SK-N-SH (cell line): Measurements from ENCODE around the gene KDSR.

ENCODE experiments used
- CTCF ChIP-seq: fragments of 200-600 bp; sonication (generic); IDR thresholded peaks from 2 replicates; pipeline ENCODE4 v1.6.1; 2017; ENCODE audit warnings: antibody characterized with exemption, mild to moderate bottlenecking, moderate library complexity
- ELF1 ChIP-seq: IDR thresholded peaks from 2 replicates; pipeline ENCODE4 v1.4.0; 2012
- EZH2phosphoT487 ChIP-seq: fragments of 200-600 bp; sonication (generic); IDR thresholded peaks from 2 replicates; pipeline ENCODE4 v1.6.1; 2017; ENCODE audit warnings: low read depth, mixed run types, mild to moderate bottlenecking, antibody characterized with exemption, moderate library complexity, borderline replicate concordance
- NRF1 ChIP-seq: IDR thresholded peaks from 2 replicates; pipeline ENCODE4 v1.6.1; 2012; ENCODE audit warnings: low read depth, mild to moderate bottlenecking, low read length
- USF2 ChIP-seq: fragments of 150-350 bp; IDR thresholded peaks from 2 replicates; pipeline ENCODE4 v1.6.1; 2017; ENCODE audit warnings: antibody characterized with exemption, low read length, low read depth, borderline replicate concordance
- ZBTB33 ChIP-seq: IDR thresholded peaks from 2 replicates; pipeline ENCODE4 v1.4.0; 2012; ENCODE audit warnings: low read depth, borderline replicate concordance

DNA sequence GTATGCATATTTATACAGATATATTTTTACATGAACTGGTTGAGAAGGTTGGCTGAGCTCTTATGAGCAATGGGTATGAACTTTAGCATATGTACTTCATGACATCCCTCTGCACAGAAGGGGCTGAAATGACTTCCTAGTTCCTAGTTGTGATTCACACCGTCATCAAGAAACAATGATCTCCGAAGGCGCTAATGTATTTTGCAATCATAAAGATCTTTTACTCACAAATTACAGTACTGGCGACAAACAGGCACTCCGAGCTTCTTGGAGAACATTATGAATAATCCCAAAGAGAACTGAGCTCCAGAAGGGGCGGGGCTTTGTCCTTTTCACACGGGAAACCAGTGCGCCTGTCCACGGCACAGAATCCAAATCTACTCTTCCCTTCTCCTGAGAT, 65.6 kb downstream of the KDSR start:
- TF ChIP-seq ELF1 (no peak), USF2 (no peak), NRF1 (no peak), CTCF (no peak), ZBTB33 (no peak), EZH2phosphoT487 (no peak)
